ENCODE measurements around the gene PTPRN2. TPM values are rescaled to one million over a fixed set of nuclear protein-coding genes. Genes with fewer than 3 reads are reported as not detected.

Gene PTPRN2
- total RNA-seq, 4 donors from 2014 or later: 14.9 to 34.3 (median 21.3) TPM

DNA sequence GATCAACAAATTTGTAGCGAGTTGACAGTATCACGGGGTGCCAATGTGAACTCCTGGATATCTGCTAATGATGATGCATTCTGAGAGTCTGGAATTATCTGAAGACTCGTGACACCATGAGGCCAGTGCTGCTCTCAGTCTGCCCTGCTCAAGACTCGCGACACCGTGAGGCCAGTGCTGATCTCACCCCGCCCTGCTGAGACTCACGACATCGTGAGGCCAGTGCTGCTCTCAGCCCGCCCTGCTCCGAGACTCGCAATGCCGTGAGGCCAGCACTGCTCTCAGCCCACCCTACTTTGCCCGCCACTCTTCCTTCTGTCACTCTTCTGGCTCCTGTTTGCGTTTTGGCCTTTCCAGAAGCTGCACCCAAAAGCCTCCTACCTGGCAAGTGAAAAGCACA, 411.8 kb downstream of the PTPRN2 start:
- DNase-seq: no peak
- no peaks in the 10 kb centered on the region for H3K4me1 ChIP-seq
- no peak overlapping the region for H3K4me3 ChIP-seq
- H3K36me3 ChIP-seq: no peaks in the 10 kb centered on the region
- no peaks in the 10 kb centered on the region for H3K27me3 ChIP-seq
- H3K27ac ChIP-seq: no peak overlapping the region
- TF ChIP-seq, protein P1, sequence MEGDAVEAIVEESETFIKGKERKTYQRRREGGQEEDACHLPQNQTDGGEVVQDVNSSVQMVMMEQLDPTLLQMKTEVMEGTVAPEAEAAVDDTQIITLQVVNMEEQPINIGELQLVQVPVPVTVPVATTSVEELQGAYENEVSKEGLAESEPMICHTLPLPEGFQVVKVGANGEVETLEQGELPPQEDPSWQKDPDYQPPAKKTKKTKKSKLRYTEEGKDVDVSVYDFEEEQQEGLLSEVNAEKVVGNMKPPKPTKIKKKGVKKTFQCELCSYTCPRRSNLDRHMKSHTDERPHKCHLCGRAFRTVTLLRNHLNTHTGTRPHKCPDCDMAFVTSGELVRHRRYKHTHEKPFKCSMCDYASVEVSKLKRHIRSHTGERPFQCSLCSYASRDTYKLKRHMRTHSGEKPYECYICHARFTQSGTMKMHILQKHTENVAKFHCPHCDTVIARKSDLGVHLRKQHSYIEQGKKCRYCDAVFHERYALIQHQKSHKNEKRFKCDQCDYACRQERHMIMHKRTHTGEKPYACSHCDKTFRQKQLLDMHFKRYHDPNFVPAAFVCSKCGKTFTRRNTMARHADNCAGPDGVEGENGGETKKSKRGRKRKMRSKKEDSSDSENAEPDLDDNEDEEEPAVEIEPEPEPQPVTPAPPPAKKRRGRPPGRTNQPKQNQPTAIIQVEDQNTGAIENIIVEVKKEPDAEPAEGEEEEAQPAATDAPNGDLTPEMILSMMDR (IDR thresholded peaks at IDR 0.05): no peak
- TF ChIP-seq POLR2A (IDR thresholded peaks at IDR 0.05): no peak
- H3K9me3 ChIP-seq: peaks cover 0 to 11% (median 0%) of the 10 kb centered on the region in 4 donors

DNA sequence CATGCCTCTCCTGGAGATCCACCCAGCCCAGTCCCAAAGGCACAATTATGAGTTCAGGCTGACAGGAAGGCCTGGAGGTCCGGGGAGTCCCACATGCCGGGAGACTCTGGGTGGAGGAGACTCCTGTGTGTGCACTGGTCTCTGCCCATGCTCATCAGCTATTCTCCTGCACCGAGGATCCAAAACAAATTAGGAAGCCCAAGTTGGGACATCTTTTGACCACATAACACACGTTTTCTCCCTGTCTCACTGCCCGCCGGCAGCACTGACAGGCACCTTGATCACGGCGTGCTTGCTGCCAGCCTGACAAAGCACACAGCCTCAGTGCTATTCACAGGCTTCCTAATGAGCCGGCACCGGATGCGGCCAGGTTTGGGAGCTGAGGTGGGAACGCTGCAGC, 412.7 kb downstream of the PTPRN2 start:
- no peak for DNase-seq
- Histone ChIP-seq H3K27me3 (no peaks in the 10 kb centered on the region), H3K36me3 (no peaks in the 10 kb centered on the region), H3K27ac (no peak overlapping the region), H3K4me3 (no peak overlapping the region), H3K9me3 (peaks cover 0 to 11% (median 0%) of the 10 kb centered on the region in 4 donors), H3K4me1 (no peaks in the 10 kb centered on the region)
- TF ChIP-seq, protein P1 (IDR thresholded peaks at IDR 0.05): no peak
- no peak for TF ChIP-seq POLR2A (IDR thresholded peaks at IDR 0.05)

DNA sequence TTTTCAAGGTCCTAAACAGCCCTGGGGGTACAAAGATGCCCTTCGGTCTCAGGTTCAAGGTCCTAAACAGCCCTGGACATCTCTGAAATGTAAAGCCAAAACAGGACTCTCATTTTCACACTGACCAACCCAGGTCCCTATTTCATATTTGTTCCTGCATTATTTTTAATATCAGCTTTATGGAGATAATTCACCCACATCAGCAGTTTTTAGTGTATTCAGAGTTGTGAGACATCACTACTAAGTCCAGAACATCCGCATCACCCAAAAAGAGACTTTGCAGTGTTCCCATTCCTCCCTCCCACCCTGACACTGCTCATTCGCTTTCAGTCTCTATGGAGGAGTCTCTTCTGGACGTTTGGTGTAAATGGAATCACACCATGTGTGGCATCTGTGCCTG, 420.2 kb downstream of the PTPRN2 start:
- no peak for DNase-seq
- no peak overlapping the region for H3K27ac ChIP-seq
- no peaks in the 10 kb centered on the region for H3K4me1 ChIP-seq
- no peaks in the 10 kb centered on the region for H3K36me3 ChIP-seq
- H3K4me3 ChIP-seq: no peak overlapping the region
- H3K27me3 ChIP-seq: no peaks in the 10 kb centered on the region
- no peak for TF ChIP-seq POLR2A (IDR thresholded peaks at IDR 0.05)
- TF ChIP-seq, protein P1 (IDR thresholded peaks at IDR 0.05): no peak
- no peaks in the 10 kb centered on the region for H3K9me3 ChIP-seq

DNA sequence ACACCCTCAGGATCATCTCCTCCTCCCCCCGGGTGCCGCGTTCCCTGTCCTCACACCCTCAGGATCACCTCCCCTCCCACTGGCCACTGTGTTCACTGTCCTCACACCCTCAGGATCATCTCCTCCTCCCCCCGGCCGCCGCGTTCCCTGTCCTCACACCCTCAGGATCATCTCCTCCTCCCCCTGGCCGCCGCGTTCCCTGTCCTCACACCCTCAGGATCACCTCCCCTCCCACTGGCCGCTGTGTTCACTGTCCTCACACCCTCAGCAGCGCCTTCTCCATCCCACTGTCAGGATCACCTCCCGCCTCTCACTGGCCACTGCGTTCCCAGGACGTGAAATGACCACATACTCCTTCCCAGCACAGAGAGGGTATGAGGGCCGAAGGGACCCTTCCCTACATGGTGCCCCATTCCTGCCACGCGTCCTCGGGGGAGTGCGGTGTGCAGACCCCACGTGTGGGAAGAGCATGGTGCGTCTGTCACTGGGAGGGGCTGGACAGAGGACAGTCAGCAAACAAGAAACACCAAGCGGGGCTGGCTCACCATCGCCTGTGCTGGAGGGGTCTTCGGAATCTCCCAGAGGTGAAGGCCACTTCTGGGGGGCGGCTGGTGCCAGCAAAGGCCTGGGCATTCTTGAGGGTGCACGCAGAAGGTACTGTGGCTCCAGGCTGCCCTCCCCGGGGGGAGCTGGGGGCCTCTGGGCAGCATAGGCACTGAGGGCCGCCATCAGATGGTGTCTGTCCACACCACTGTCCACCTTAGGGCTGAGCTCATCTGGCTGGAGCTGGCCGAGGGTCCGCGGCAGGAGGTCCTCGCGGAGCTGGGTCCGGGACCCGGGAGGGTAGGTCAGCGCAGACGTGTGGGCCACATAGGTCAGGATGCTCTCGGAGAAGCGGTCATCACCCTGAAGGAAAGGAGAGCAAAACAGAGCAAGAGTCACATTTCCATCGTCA, 421.0 kb downstream of the PTPRN2 start:
- Histone ChIP-seq H3K4me1 (no peaks in the 10 kb centered on the region), H3K27ac (no peak overlapping the region), H3K27me3 (no peaks in the 10 kb centered on the region), H3K9me3 (no peaks in the 10 kb centered on the region), H3K4me3 (no peak overlapping the region), H3K36me3 (no peaks in the 10 kb centered on the region)
- no peak for DNase-seq
- TF ChIP-seq, protein P1 (IDR thresholded peaks at IDR 0.05): no peak
- no peak for TF ChIP-seq POLR2A (IDR thresholded peaks at IDR 0.05)

DNA sequence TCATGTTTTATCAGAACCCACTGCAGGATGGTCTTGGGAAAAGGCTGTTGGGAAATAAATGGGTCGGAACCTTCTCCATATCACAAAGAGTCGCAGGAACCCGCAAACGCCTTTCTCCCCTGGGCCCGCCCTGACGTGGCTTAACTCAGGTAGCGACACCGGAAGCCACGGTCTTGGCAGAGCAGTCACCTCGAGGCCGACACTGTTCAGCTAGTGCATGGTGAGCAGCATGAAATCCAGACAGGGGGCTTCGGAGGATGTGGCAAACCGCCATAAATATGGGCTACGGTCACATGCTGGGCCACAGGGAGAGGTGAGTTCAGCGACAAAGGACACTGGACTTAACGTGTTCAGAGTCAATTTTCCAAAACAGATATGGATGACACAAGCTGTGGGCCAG, 421.9 kb downstream of the PTPRN2 start:
- Histone ChIP-seq H3K27ac (no peak overlapping the region), H3K36me3 (no peaks in the 10 kb centered on the region)

More for the DNA sequence above, 421.9 kb downstream of the PTPRN2 start:
- H3K4me3 ChIP-seq: no peak overlapping the region
- no peak for TF ChIP-seq POLR2A (IDR thresholded peaks at IDR 0.05)
- TF ChIP-seq, protein P1 (IDR thresholded peaks at IDR 0.05): no peak
- H3K9me3 ChIP-seq: no peaks in the 10 kb centered on the region
- no peaks in the 10 kb centered on the region for H3K4me1 ChIP-seq
- no peaks in the 10 kb centered on the region for H3K27me3 ChIP-seq
- DNase-seq: no peak
